ENCODE results near the gene PCDH7. TPM values are rescaled to one million over a fixed set of nuclear protein-coding genes. Genes with fewer than 3 reads are reported as not detected.

Gene PCDH7
- total and polyA plus RNA-seq, 2 of the 4 experiments (the other 2 are of a cell fraction), result 26.5 to 44.1 TPM

GRCh38 chr4:30720661-30721184, 554 bp downstream of the PCDH7 start:
- peak overlapping the region; percentile 19; the same call in 1 of the 2 replicates for H3K4ac ChIP-seq (ENCODE audit: low read depth, low read length)
- H3K4me3 ChIP-seq (ENCODE audit: insufficient read depth, low read depth, low read length), result peak overlapping the region; percentile 78
- H3K9me1 ChIP-seq (ENCODE audit: insufficient read depth, low read length), result 0 out of 2 replicates have a peak, but pooled peaks cover 5% of the 10 kb centered on the region
- intact Hi-C loops (cut with micrococcal nuclease), result loop anchor here (5.0 kb wide), 3 partner anchors 37 to 227 kb away; no protein-coding TSS in a partner anchor
- DNase-seq (peak; percentile 61), ATAC-seq (ENCODE audit: low read depth) (peak; percentile 7)
- H3K9ac ChIP-seq (ENCODE audit: low read depth, low read length), result peak overlapping the region; percentile 53
- H3K79me1 ChIP-seq (ENCODE audit: low read depth in 1 of 2, low read length in 2 of 2), result peaks cover 4 to 23% of the 10 kb centered on the region in 2 experiments
- no peak overlapping the region for H2AK5ac ChIP-seq (ENCODE audit: low read depth, low read length)
- H2BK120ac ChIP-seq (ENCODE audit: low read depth, low read length), result peak overlapping the region; percentile 35; the same call in 1 of the 2 replicates
- dilution Hi-C loops (cut with HindIII; ENCODE audit: low sequenced_read_pairs, unreplicated experiment), result no loop called here
- ChIA-PET POLR2A (ENCODE audit: unreplicated experiment) (no interaction called here), CTCF (interaction anchor here (0.9 to 1.0 kb wide), 2 partner anchors 15 to 138 kb away, joined by 3 read pairs; no protein-coding TSS in a partner anchor)
- H2AFZ ChIP-seq (replicated peaks; ENCODE audit: low read length, poor library complexity), result peak overlapping the region; percentile 93
- H2BK15ac ChIP-seq (ENCODE audit: low read depth, low read length), result no peak overlapping the region
- H4K91ac ChIP-seq (ENCODE audit: insufficient read depth, low read depth, low read length), result no peak overlapping the region; the same call in 1 of the 2 replicates
- peak overlapping the region; percentile 87 for H3K4me2 ChIP-seq (ENCODE audit: low read depth, low read length)
- peak overlapping the region; percentile 79 for H2AK9ac ChIP-seq (replicated peaks; ENCODE audit: low read depth, low read length, poor library complexity)
- no peaks in the 10 kb centered on the region; the same call in 1 of the 2 replicates for H3K27me3 ChIP-seq (ENCODE audit: control insufficient read depth, insufficient read depth, low read length)
- no peak overlapping the region for H4K8ac ChIP-seq (ENCODE audit: low read depth in 2 of 2, low read length in 2 of 2)
- no peak overlapping the region for H2BK20ac ChIP-seq (ENCODE audit: low read depth, low read length)
- no peak overlapping the region for H3K18ac ChIP-seq (ENCODE audit: low read depth, low read length)
- H3K4me1 ChIP-seq (ENCODE audit: control insufficient read depth, insufficient read depth, low read length), result peaks cover 2% of the 10 kb centered on the region; the same call in 1 of the 2 replicates
- H3K56ac ChIP-seq (ENCODE audit: extremely low read depth, insufficient read depth, low read length), result peak overlapping the region; percentile 51
- H3K27ac ChIP-seq (ENCODE audit: insufficient read depth, low read length), result peak overlapping the region; percentile 30
- no peak overlapping the region for H4K5ac ChIP-seq (ENCODE audit: low read depth, low read length)
- peak overlapping the region; percentile 70 for H3K14ac ChIP-seq (replicated peaks; ENCODE audit: low read depth, low read length)
- peak overlapping the region; percentile 68 for H2BK5ac ChIP-seq (ENCODE audit: low read depth, low read length, poor library complexity, severe bottlenecking)
- H3K23ac ChIP-seq (ENCODE audit: low read depth, low read length), result peak overlapping the region; percentile 71; the same call in 1 of the 2 replicates
- no peaks in the 10 kb centered on the region for H3K36me3 ChIP-seq (ENCODE audit: control insufficient read depth, insufficient read depth, low read length)
- H4K20me1 ChIP-seq (ENCODE audit: insufficient read depth, low read length), result peaks cover 13% of the 10 kb centered on the region; the same call in 1 of the 2 replicates
- in situ Hi-C loops (cut with MboI; ENCODE audit: low sequenced_read_pairs), result no loop called here
- 0% methylated on average over 12 of the region's 41 CpGs; no CpG with 5 or more reads in 1 of the 2 experiments for WGBS, 2 experiments (ENCODE audit: extremely low coverage in 2 of 2, insufficient read length in 1 of 2)
- TF ChIP-seq POLR2A (IDR thresholded peaks at IDR 0.05; ENCODE audit: low read depth, low read length) (no peak), RAD21 (IDR thresholded peaks at IDR 0.05; ENCODE audit: low read length) (0 out of 2 replicates have a peak, but pooled peaks have one; percentile 11), MXI1 (IDR thresholded peaks at IDR 0.05; ENCODE audit: borderline replicate concordance, low read depth, low read length) (peak; percentile 22; the same call in 1 of the 2 replicates), MAZ (IDR thresholded peaks at IDR 0.05; ENCODE audit: borderline replicate concordance, low read depth, low read length) (0 out of 2 replicates have a peak, but pooled peaks have one; percentile 4)
- no TSS peak for BruUV-seq (replicated peaks)
- H3K9me3 ChIP-seq (ENCODE audit: control insufficient read depth, insufficient read depth, low read length), result no peaks in the 10 kb centered on the region

Data from IMR-90 (cell line).